HEK293 (cell line): Measurements from ENCODE around the gene IGF1R.

Experiments used
- CTCF ChIA-PET: fragments of 350-600 bp; formaldehyde crosslinking; extraction: SDS; loops from one replicate; lab custom pipeline; 2021; ENCODE audit warnings: antibody characterized with exemption; lab: Yijun Ruan, JAX
- POLR2A ChIA-PET: fragments of 300-600 bp; formaldehyde crosslinking; extraction: SDS; loops from one replicate; lab custom pipeline; 2020; ENCODE audit warnings: antibody characterized with exemption, inconsistent platforms; lab: Yijun Ruan, JAX
- H3K27ac ChIP-seq: fragments of 200-500 bp; sonication (Bioruptor generic); 2 replicates; pipeline ENCODE4 v1.5.1; 2014; ENCODE audit warnings: low read depth, low read length, control low read depth, inconsistent platforms; ENCODE audit errors: extremely low read depth
- H3K36me3 ChIP-seq, 2 experiments: fragments of 200-500 bp in 1 of 2; sonication (Bioruptor generic) in 1 of 2; 1 replicate in 1 of 2; 2 replicates in 1 of 2; pipeline ENCODE4 v1.5.1; 2014 to 2017; ENCODE audit warnings: inconsistent platforms in 2 of 2, low read length in 2 of 2; ENCODE audit not compliant: control insufficient read depth in 2 of 2, insufficient read depth in 1 of 2
- H3K4me1 ChIP-seq: fragments of 200-500 bp; sonication (Bioruptor generic); 2 replicates; pipeline ENCODE4 v1.5.1; 2014; ENCODE audit warnings: mild to moderate bottlenecking, low read length, inconsistent platforms; ENCODE audit not compliant: control insufficient read depth, insufficient read depth
- H3K4me3 ChIP-seq: 2 replicates; pipeline ENCODE4 v1.5.1; 2011; ENCODE audit warnings: low read depth, mild to moderate bottlenecking, control low read depth, low read length, moderate library complexity
- H3K9me3 ChIP-seq: fragments of 200-500 bp; sonication (Bioruptor generic); 2 replicates; pipeline ENCODE4 v1.5.1; 2014; ENCODE audit warnings: low read depth, low read length, inconsistent platforms; ENCODE audit not compliant: control insufficient read depth, insufficient read depth
- EGR2 ChIP-seq: fragments of 450-650 bp; formaldehyde crosslinking; IDR thresholded peaks from 2 replicates; pipeline ENCODE4 v1.5.1; 2016; ENCODE audit warnings: low read depth, missing biosample characterization, missing genetic modification characterization
- ELK4 ChIP-seq: IDR thresholded peaks from 2 replicates; pipeline ENCODE4 v1.6.1; 2011; ENCODE audit warnings: mild to moderate bottlenecking, low read depth, low read length, borderline replicate concordance
- GLI4 ChIP-seq: fragments of 450-650 bp; formaldehyde crosslinking; IDR thresholded peaks from 2 replicates; pipeline ENCODE4 v1.5.1; 2016; ENCODE audit warnings: missing biosample characterization, missing genetic modification characterization
- GLIS1 ChIP-seq: fragments of 450-650 bp; formaldehyde crosslinking; IDR thresholded peaks from 2 replicates; pipeline ENCODE4 v1.5.1; 2016; ENCODE audit warnings: missing biosample characterization, missing genetic modification characterization
- HOXC10 ChIP-seq: sonication (generic); formaldehyde crosslinking; IDR thresholded peaks from 2 replicates; pipeline ENCODE4 v1.8.1; 2023; ENCODE audit warnings: mild to moderate bottlenecking, missing genetic modification reagents
- KLF10 ChIP-seq: fragments of 450-650 bp; IDR thresholded peaks from 2 replicates; pipeline ENCODE4 v1.5.1; 2018; ENCODE audit warnings: missing biosample characterization, mild to moderate bottlenecking, missing genetic modification characterization
- PRDM6 ChIP-seq: fragments of 450-650 bp; formaldehyde crosslinking; IDR thresholded peaks from 2 replicates; pipeline ENCODE4 v1.5.1; 2017; ENCODE audit warnings: missing biosample characterization, missing genetic modification characterization
- REPIN1 ChIP-seq: fragments of 450-650 bp; formaldehyde crosslinking; IDR thresholded peaks from 2 replicates; pipeline ENCODE4 v1.5.1; 2017; ENCODE audit warnings: missing biosample characterization, missing genetic modification characterization, low read depth
- REST ChIP-seq: fragments of 450-650 bp; formaldehyde crosslinking; IDR thresholded peaks from 2 replicates; pipeline ENCODE4 v1.5.1; 2016; ENCODE audit warnings: missing biosample characterization, missing genetic modification characterization
- ZBTB48 ChIP-seq: fragments of 450-650 bp; formaldehyde crosslinking; IDR thresholded peaks from 2 replicates; pipeline ENCODE4 v1.5.1; 2016; ENCODE audit warnings: missing biosample characterization, missing genetic modification characterization
- ZBTB7A ChIP-seq: fragments of 450-650 bp; formaldehyde crosslinking; IDR thresholded peaks from 2 replicates; pipeline ENCODE4 v1.5.1; 2016; ENCODE audit warnings: low read depth, missing biosample characterization, missing genetic modification characterization
- ZFHX2 ChIP-seq: fragments of 450-650 bp; formaldehyde crosslinking; conservative IDR thresholded peaks from 2 replicates; pipeline ENCODE4 v1.5.1; 2016; ENCODE audit warnings: missing biosample characterization, missing genetic modification characterization
- ZNF132 ChIP-seq: fragments of 450-650 bp; formaldehyde crosslinking; IDR thresholded peaks from 2 replicates; pipeline ENCODE4 v1.5.1; 2017; ENCODE audit warnings: missing biosample characterization, missing genetic modification characterization, borderline replicate concordance
- ZNF155 ChIP-seq: fragments of 450-650 bp; formaldehyde crosslinking; IDR thresholded peaks from 2 replicates; pipeline ENCODE4 v1.5.1; 2016; ENCODE audit warnings: missing biosample characterization, missing genetic modification characterization
- ZNF175 ChIP-seq: fragments of 450-650 bp; formaldehyde crosslinking; IDR thresholded peaks from 2 replicates; pipeline ENCODE4 v1.5.1; 2016; ENCODE audit warnings: missing biosample characterization, missing genetic modification characterization
- ZNF202 ChIP-seq: fragments of 450-650 bp; formaldehyde crosslinking; IDR thresholded peaks from 2 replicates; pipeline ENCODE4 v1.5.1; 2016; ENCODE audit warnings: missing biosample characterization, missing genetic modification characterization, borderline replicate concordance
- ZNF214 ChIP-seq: fragments of 450-650 bp; formaldehyde crosslinking; IDR thresholded peaks from 2 replicates; pipeline ENCODE4 v1.5.1; 2017; ENCODE audit warnings: missing biosample characterization, mild to moderate bottlenecking, missing genetic modification characterization, borderline replicate concordance
- ZNF26 ChIP-seq: fragments of 450-650 bp; formaldehyde crosslinking; IDR thresholded peaks from 2 replicates; pipeline ENCODE4 v1.5.1; 2016; ENCODE audit warnings: missing biosample characterization, missing genetic modification characterization
- ZNF311 ChIP-seq: fragments of 450-650 bp; formaldehyde crosslinking; IDR thresholded peaks from 2 replicates; pipeline ENCODE4 v1.5.1; 2017; ENCODE audit warnings: missing biosample characterization, missing genetic modification characterization, borderline replicate concordance
- ZNF354C ChIP-seq: fragments of 450-650 bp; formaldehyde crosslinking; IDR thresholded peaks from 2 replicates; pipeline ENCODE4 v1.5.1; 2016; ENCODE audit warnings: missing biosample characterization, missing genetic modification characterization, low read depth, borderline replicate concordance
- ZNF48 ChIP-seq: fragments of 450-650 bp; formaldehyde crosslinking; IDR thresholded peaks from 2 replicates; pipeline ENCODE4 v1.5.1; 2016; ENCODE audit warnings: missing biosample characterization, missing genetic modification characterization
- ZNF776 ChIP-seq: fragments of 450-650 bp; formaldehyde crosslinking; IDR thresholded peaks from 2 replicates; pipeline ENCODE4 v1.5.0; 2017; ENCODE audit warnings: missing biosample characterization, missing genetic modification characterization, borderline replicate concordance
- ZSCAN5A ChIP-seq: fragments of 450-650 bp; formaldehyde crosslinking; IDR thresholded peaks from 2 replicates; pipeline ENCODE4 v1.5.1; 2016; ENCODE audit warnings: missing biosample characterization, missing genetic modification characterization

Gene IGF1R

GRCh38 chr15:98626153-98626552 lies 22.2 kb upstream of the IGF1R start:
- POLR2A ChIA-PET: no interaction called here
- TF ChIP-seq ZNF202 (no peak), KLF10 (no peak), ZNF26 (tag by site-specific recombination) (no peak), ZBTB7A (tag by site-specific recombination) (no peak), EGR2 (peak; percentile 47; the same call in 1 of the 2 replicates), ZNF311 (tag by site-specific recombination) (no peak), ZFHX2 (tag by site-specific recombination) (peak; percentile 62)
- CTCF ChIA-PET: interaction anchor here (1.1 to 1.2 kb wide), 2 partner anchors 59 to 450 kb away, joined by 3 to 4 read pairs; no protein-coding TSS in a partner anchor

GRCh38 chr15:98628216-98628615 lies 20.1 kb upstream of the IGF1R start:
- TF ChIP-seq PRDM6 (no peak), ELK4 (no peak), ZNF48 (tag by site-specific recombination) (no peak), ZNF155 (no peak), GLIS1 (no peak), HOXC10 (CRISPR knock-in tag) (no peak), ZNF354C (tag by site-specific recombination) (no peak), ZNF214 (no peak), ZNF175 (tag by site-specific recombination) (no peak), GLI4 (tag by site-specific recombination) (no peak)
- ChIA-PET POLR2A (no interaction called here), CTCF (interaction anchor here (1.3 to 1.4 kb wide), 2 partner anchors 19 to 109 kb away, joined by 4 read pairs; no protein-coding TSS in a partner anchor)
- H3K36me3 ChIP-seq: no peaks in the 10 kb centered on the region; a peak in 1 of 3 replicates
- no peak overlapping the region for H3K27ac ChIP-seq
- H3K4me1 ChIP-seq: no peaks in the 10 kb centered on the region
- H3K9me3 ChIP-seq: no peaks in the 10 kb centered on the region
- no peak overlapping the region for H3K4me3 ChIP-seq

More at GRCh38 chr15:98626153-98626552, 22.2 kb upstream of the IGF1R start:
- Histone ChIP-seq H3K4me3 (no peak overlapping the region), H3K4me1 (no peaks in the 10 kb centered on the region), H3K9me3 (no peaks in the 10 kb centered on the region), H3K27ac (no peak overlapping the region), H3K36me3 (no peaks in the 10 kb centered on the region; a peak in 1 of 3 replicates)

- Histone ChIP-seq H3K4me1 (no peaks in the 10 kb centered on the region; the same call in 1 of the 2 replicates), H3K36me3 (no peaks in the 10 kb centered on the region; a peak in 1 of 3 replicates), H3K9me3 (no peaks in the 10 kb centered on the region), H3K4me3 (no peak overlapping the region), H3K27ac (no peak overlapping the region)
- ChIA-PET POLR2A (interaction anchor here (0.6 to 0.9 kb wide), 2 partner anchors 17 to 19 kb away, joined by 4 to 6 read pairs; no protein-coding TSS in a partner anchor), CTCF (interaction anchor here (0.5 to 2.6 kb wide), 4 partner anchors 11 to 200 kb away, joined by 3 to 9 read pairs (median 4); no protein-coding TSS in a partner anchor)
- no peak for TF ChIP-seq ZNF132 (tag by site-specific recombination)
- TF ChIP-seq REPIN1: no peak
- TF ChIP-seq EGR2: peak; percentile 97
- peak; percentile 97 for TF ChIP-seq ZFHX2 (tag by site-specific recombination)
- no peak for TF ChIP-seq ZNF776 (tag by site-specific recombination)
- TF ChIP-seq ZBTB48: no peak
- TF ChIP-seq REST (tag by site-specific recombination): no peak
- TF ChIP-seq ZSCAN5A (tag by site-specific recombination): no peak
These were observed 12.5 kb upstream of the IGF1R start for GRCh38 chr15:98635848-98636247.
